Neural crest cell (in vitro differentiated cells): ENCODE measurements around the gene PPP1R11. TPM values are rescaled to one million over a fixed set of nuclear protein-coding genes. Genes with fewer than 3 reads are reported as not detected.
"Not testable (repeated sequence)": the region's sequence is repeated elsewhere in the genome, so short reads cannot be mapped to it uniquely, and the experiment has no call there.

Experiments
- DNase-seq: peaks from one replicate; pipeline ENCODE4 v3.0.0; 2021; ENCODE audit warnings: low read depth, mixed read lengths, low spot score
- H3K27ac Mint-ChIP-seq: one replicate; pipeline ENCODE4 v1.8.0; 2021; ENCODE audit warnings: mild to moderate bottlenecking, mixed read lengths; ENCODE audit not compliant: unreplicated experiment
- H3K27me3 Mint-ChIP-seq: 2 replicates; pipeline ENCODE4 v1.8.0; 2021; ENCODE audit warnings: low read depth, mild to moderate bottlenecking, mixed read lengths
- H3K36me3 Mint-ChIP-seq: 2 replicates; pipeline ENCODE4 v1.8.0; 2021; ENCODE audit warnings: low read depth, mild to moderate bottlenecking, mixed read lengths
- H3K4me1 Mint-ChIP-seq: 2 replicates; pipeline ENCODE4 v1.8.0; 2021; ENCODE audit warnings: mixed read lengths
- H3K4me3 Mint-ChIP-seq: one replicate; pipeline ENCODE4 v1.8.0; 2021; ENCODE audit warnings: mild to moderate bottlenecking, mixed read lengths
- H3K9me3 Mint-ChIP-seq: 2 replicates; pipeline ENCODE4 v1.8.0; 2021; ENCODE audit warnings: mixed read lengths
- total RNA-seq: library from RNA; stranded (reverse); gene quantifications from 2 replicates; pipeline ENCODE4 v1.2.1, GENCODE V29; 2021
- TF ChIP-seq, protein P1 (sequence below): fragments of 200-600 bp; sonication (generic); conservative IDR thresholded peaks from 2 replicates; pipeline ENCODE4 v1.5.0; 2021; ENCODE audit warnings: antibody characterized with exemption, mild to moderate bottlenecking

The PPP1R11 gene
- total RNA-seq, 1 donor from 2014 or later, result 35.6 TPM

DNA sequence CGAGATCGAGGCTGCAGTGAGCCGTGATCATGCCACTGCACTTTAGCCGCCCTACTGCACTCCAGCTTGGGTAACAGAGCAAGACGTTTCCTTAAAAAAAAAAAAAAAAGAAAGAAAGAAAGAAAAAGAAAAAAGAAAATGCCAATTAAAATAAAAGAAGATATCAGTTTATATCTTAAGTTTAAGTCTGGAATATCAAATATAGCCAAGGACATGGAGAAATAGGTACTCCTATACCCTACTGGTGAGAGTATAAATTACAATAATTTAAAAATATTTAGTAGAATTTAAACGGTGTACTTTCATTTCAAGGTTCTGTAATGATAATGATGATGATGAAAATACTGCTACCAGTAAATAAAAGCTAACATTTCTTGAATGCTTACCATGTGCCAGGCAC, 49.7 kb downstream of the PPP1R11 start:
- Mint-ChIP-seq H3K36me3 (no peaks in the 10 kb centered on the region), H3K27me3 (peaks cover 78% of the 10 kb centered on the region), H3K4me1 (no peaks in the 10 kb centered on the region), H3K9me3 (no peaks in the 10 kb centered on the region), H3K4me3 (no peak overlapping the region), H3K27ac (no peak overlapping the region)
- DNase-seq, result no peak
- TF ChIP-seq, protein P1, sequence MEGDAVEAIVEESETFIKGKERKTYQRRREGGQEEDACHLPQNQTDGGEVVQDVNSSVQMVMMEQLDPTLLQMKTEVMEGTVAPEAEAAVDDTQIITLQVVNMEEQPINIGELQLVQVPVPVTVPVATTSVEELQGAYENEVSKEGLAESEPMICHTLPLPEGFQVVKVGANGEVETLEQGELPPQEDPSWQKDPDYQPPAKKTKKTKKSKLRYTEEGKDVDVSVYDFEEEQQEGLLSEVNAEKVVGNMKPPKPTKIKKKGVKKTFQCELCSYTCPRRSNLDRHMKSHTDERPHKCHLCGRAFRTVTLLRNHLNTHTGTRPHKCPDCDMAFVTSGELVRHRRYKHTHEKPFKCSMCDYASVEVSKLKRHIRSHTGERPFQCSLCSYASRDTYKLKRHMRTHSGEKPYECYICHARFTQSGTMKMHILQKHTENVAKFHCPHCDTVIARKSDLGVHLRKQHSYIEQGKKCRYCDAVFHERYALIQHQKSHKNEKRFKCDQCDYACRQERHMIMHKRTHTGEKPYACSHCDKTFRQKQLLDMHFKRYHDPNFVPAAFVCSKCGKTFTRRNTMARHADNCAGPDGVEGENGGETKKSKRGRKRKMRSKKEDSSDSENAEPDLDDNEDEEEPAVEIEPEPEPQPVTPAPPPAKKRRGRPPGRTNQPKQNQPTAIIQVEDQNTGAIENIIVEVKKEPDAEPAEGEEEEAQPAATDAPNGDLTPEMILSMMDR, result peak; percentile 52

DNA sequence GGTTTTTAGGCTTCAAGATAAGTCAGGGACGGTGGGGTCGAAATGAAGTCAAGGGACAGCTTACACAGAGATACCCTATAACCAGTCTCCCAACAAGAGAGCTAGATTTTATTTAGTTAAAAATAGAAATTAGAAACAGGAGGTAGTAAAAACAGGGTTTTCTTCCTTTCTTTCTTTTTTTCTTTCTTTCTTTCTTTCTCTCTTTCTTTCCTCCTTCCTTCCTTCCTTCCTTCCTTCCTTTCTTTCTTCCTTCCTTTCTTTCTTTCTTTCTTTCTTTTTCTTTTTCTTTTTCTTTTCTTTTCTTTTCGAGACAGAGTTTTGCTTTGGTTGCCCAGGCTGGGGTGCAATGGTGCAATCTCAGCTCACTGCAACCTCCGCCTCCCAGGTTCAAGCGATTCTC, 51.7 kb downstream of the PPP1R11 start:
- DNase-seq, H3K36me3 Mint-ChIP-seq, H3K9me3 Mint-ChIP-seq, H3K4me1 Mint-ChIP-seq, H3K4me3 Mint-ChIP-seq, H3K27ac Mint-ChIP-seq: not testable (repeated sequence)
- H3K27me3 Mint-ChIP-seq, result peaks cover 75% of the 10 kb centered on the region

Other genes starting within 250 kb of the PPP1R11 start
- not detected in 2 replicates for gene HLA-G, start 239.4 kb upstream of the PPP1R11 start, total RNA-seq
- 126 and 131 TPM in 2 replicates for gene HLA-A, start 124.7 kb upstream of the PPP1R11 start, total RNA-seq
- gene POLR1H, start 5.9 kb upstream of the PPP1R11 start, total RNA-seq, result 43.3 and 43.8 TPM in 2 replicates
- not detected in 2 replicates for gene RNF39, start 8.6 kb downstream of the PPP1R11 start, total RNA-seq
- not detected in 2 replicates for gene TRIM31, start 45.9 kb downstream of the PPP1R11 start, total RNA-seq
- gene TRIM40, start 68.9 kb downstream of the PPP1R11 start, total RNA-seq, result not detected in 2 replicates
- not detected in 2 replicates for gene TRIM10, start 94.0 kb downstream of the PPP1R11 start, total RNA-seq
- not detected in 2 replicates for gene TRIM15, start 96.3 kb downstream of the PPP1R11 start, total RNA-seq
- 36.2 and 36.5 TPM in 2 replicates for gene TRIM26, start 146.2 kb downstream of the PPP1R11 start, total RNA-seq